Panc1 (cell line): ENCODE data around the gene BECN2. TPM values are rescaled to one million over a fixed set of nuclear protein-coding genes. Genes with fewer than 3 reads are reported as not detected.

Experiments
- ATAC-seq: fragments of 200-7000 bp; cut with Tn5 transposase; 2 replicates; pipeline ENCODE4 v1.9.1; 2020; ENCODE audit warnings: mild to moderate bottlenecking, moderate library complexity
- BruUV-seq: library from RNA; stranded (reverse); fragments of 400-500 nt; replicated peaks from 2 replicates; lab custom pipeline; 2021; lab: Mats Ljungman, UMichigan
- CTCF ChIA-PET: fragments of 300-600 bp; sonication (Branson Sonifier 250); formaldehyde crosslinking; loops from one replicate; lab custom pipeline; 2022; ENCODE audit warnings: antibody characterized with exemption; lab: Charles Lee
- POLR2A ChIA-PET: fragments of 300-600 bp; sonication (Branson Sonifier 250); formaldehyde crosslinking; loops from one replicate; lab custom pipeline; 2022; ENCODE audit warnings: antibody characterized with exemption; lab: Charles Lee
- DNase-seq: peaks from one replicate; pipeline ENCODE4 v3.0.0-alpha.2; 2010; ENCODE audit warnings: low read depth, low spot score
- H3K27ac ChIP-seq: 2 replicates; pipeline ENCODE4 v1.5.1; 2011; ENCODE audit warnings: mild to moderate bottlenecking, low read length, inconsistent platforms
- H3K27me3 ChIP-seq: fragments of 200-500 bp; sonication (Bioruptor generic); 2 replicates; pipeline ENCODE4 v1.6.0; 2014; ENCODE audit warnings: low read length, inconsistent platforms; ENCODE audit not compliant: control insufficient read depth, insufficient read depth
- H3K36me3 ChIP-seq: fragments of 200-500 bp; sonication (Bioruptor generic); 2 replicates; pipeline ENCODE4 v1.5.1; 2014; ENCODE audit warnings: inconsistent platforms, mild to moderate bottlenecking, low read length, moderate library complexity; ENCODE audit not compliant: control insufficient read depth, insufficient read depth
- H3K4me1 ChIP-seq: 2 replicates; pipeline ENCODE4 v1.5.1; 2011; ENCODE audit warnings: inconsistent platforms, mild to moderate bottlenecking, low read length, moderate library complexity; ENCODE audit not compliant: control insufficient read depth, insufficient read depth
- H3K4me3 ChIP-seq, 2 experiments: 2 replicates each; pipeline ENCODE4 v1.5.1; 2011 to 2012; ENCODE audit warnings: low read depth in 2 of 2, low read length in 2 of 2, mild to moderate bottlenecking in 2 of 2, inconsistent platforms in 1 of 2, moderate library complexity in 1 of 2
- H3K9me3 ChIP-seq: fragments of 200-500 bp; sonication (Bioruptor generic); 2 replicates; pipeline ENCODE4 v1.5.1; 2014; ENCODE audit warnings: low read depth, mild to moderate bottlenecking, inconsistent platforms, low read length, moderate library complexity; ENCODE audit not compliant: control insufficient read depth, insufficient read depth
- POLR2AphosphoS5 ChIP-seq: IDR thresholded peaks from 2 replicates; pipeline ENCODE4 v1.6.1; 2012; ENCODE audit warnings: mild to moderate bottlenecking, low read depth, low read length, moderate library complexity
- REST ChIP-seq, 2 experiments: IDR thresholded peaks; 2 replicates each; pipeline ENCODE4 v1.6.1; 2011 to 2012; ENCODE audit warnings: low read depth in 2 of 2, control low read depth in 1 of 2, low read length in 1 of 2, mild to moderate bottlenecking in 1 of 2, moderate library complexity in 1 of 2; ENCODE audit not compliant: insufficient read depth in 1 of 2
- SIN3A ChIP-seq: IDR thresholded peaks from 2 replicates; pipeline ENCODE4 v1.6.1; 2012; ENCODE audit warnings: low read depth, mild to moderate bottlenecking, low read length, moderate library complexity, borderline replicate concordance; ENCODE audit not compliant: insufficient read depth
- TCF7L2 ChIP-seq: IDR thresholded peaks from 2 replicates; pipeline ENCODE4 v1.6.1; 2011; ENCODE audit warnings: mild to moderate bottlenecking, low read depth, low read length, inconsistent platforms
- in situ Hi-C: cut with HindIII; loops from 2 replicates; pipeline ENCODE4 v1.10.0; 2016; ENCODE audit warnings: low sequenced_read_pairs, low pct_unique_long_range_greater_than_20kb
- intact Hi-C: fragments of 100-400 bp; cut with micrococcal nuclease; formaldehyde crosslinking; loops from one replicate; pipeline ENCODE4 v1.10.0; 2022; ENCODE audit not compliant: unreplicated experiment
- total RNA-seq: library from RNA; stranded (reverse); gene quantifications from one replicate; pipeline ENCODE4 v1.2.1, GENCODE V29; 2021; ENCODE audit not compliant: unreplicated experiment
- TF ChIP-seq, protein P1 (sequence below): fragments of 450-650 bp; IDR thresholded peaks from 2 replicates; pipeline ENCODE4 v1.5.1; 2017; ENCODE audit warnings: mild to moderate bottlenecking

Gene BECN2
- total RNA-seq, 1 experiment from 2014 or later: not detected

DNA sequence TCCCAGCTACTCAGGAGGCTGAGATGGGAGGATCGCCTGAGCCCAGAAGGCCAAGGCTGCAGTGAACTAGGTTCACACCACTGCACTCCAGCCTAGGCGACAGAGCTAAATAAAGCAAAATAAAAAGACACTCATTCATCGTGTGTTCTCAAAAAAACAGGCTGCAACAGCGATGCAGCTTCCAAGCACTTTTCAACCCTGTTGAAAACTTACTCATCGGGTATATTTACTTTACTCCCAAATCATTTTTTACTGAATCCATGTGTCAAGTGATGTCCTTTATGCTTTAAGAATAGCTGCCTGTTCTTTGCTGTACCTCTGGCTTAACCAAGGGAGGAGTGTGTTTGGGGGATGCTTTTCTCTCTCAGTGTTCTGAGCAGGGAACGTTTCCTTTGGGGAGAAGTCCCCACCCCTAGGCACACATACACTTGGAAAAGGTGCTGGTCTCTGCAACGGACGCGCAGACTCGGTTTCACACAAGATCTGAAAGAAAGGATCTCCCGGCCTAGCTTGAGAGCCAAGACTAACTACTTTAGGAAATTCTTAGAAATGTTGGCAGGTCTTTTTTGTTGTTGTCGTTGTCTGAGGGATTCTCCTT is 39.9 kb downstream of the BECN2 start:
- intact Hi-C loops: no loop called here
- DNase-seq (no peak), ATAC-seq (no peak)
- no peak overlapping the region for H3K27ac ChIP-seq
- in situ Hi-C loops: no loop called here
- H3K4me1 ChIP-seq: peaks cover 6% of the 10 kb centered on the region; the same call in 1 of the 2 replicates
- no peaks in the 10 kb centered on the region for H3K36me3 ChIP-seq
- ChIA-PET CTCF (interaction anchor here (0.7 kb wide), 3 partner anchors 50 to 878 kb away, joined by 4 to 11 read pairs (median 4); no protein-coding TSS in a partner anchor), POLR2A (interaction anchor here (0.6 kb wide), 1 partner anchor 1238 kb away, joined by 3 read pairs; no protein-coding TSS in a partner anchor)
- no peak overlapping the region for H3K4me3 ChIP-seq
- no peak for TF ChIP-seq TCF7L2
- TF ChIP-seq REST (IDR thresholded peaks at IDR 0.05; ENCODE audit: insufficient read depth in 1 of 2, low read depth in 2 of 2, low read length in 1 of 2): no peak
- no peak for TF ChIP-seq SIN3A
- TF ChIP-seq, protein P1, sequence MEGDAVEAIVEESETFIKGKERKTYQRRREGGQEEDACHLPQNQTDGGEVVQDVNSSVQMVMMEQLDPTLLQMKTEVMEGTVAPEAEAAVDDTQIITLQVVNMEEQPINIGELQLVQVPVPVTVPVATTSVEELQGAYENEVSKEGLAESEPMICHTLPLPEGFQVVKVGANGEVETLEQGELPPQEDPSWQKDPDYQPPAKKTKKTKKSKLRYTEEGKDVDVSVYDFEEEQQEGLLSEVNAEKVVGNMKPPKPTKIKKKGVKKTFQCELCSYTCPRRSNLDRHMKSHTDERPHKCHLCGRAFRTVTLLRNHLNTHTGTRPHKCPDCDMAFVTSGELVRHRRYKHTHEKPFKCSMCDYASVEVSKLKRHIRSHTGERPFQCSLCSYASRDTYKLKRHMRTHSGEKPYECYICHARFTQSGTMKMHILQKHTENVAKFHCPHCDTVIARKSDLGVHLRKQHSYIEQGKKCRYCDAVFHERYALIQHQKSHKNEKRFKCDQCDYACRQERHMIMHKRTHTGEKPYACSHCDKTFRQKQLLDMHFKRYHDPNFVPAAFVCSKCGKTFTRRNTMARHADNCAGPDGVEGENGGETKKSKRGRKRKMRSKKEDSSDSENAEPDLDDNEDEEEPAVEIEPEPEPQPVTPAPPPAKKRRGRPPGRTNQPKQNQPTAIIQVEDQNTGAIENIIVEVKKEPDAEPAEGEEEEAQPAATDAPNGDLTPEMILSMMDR: no peak
- no peak for TF ChIP-seq POLR2AphosphoS5
- no peaks in the 10 kb centered on the region for H3K27me3 ChIP-seq
- no TSS peak for BruUV-seq
- H3K9me3 ChIP-seq: no peaks in the 10 kb centered on the region

DNA sequence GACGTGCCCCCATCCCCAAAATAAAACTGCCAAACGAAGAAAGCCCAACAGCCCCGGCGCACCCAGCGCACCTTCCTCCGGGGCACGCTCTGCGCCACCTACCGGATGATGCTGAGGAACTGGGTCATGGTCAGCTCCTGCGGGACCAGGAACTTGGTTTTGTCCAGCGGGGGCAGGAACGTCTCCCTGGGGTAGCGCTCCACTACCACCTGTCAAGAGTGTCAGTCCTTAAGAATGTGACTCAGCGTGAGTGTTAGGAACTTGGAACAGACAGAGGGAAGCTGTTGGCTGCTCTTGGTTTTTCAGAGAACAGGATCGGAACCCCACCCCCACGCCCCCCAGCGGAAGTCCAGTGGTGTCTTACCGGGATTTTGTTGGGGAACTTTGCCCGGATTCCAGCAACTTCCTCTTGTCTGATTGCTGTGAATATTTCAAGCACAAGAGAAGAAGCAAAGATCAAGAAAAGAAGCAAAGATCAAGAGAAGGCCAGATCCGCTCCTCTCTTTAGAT is 40.9 kb downstream of the BECN2 start:
- in situ Hi-C loops (no loop called here), intact Hi-C loops (loop anchor here (1.0 kb wide), 1 partner anchor 102 kb away; no protein-coding TSS in a partner anchor)
- ATAC-seq (peak; percentile 96), DNase-seq (peak; percentile 72)
- H3K36me3 ChIP-seq: no peaks in the 10 kb centered on the region
- TF ChIP-seq POLR2AphosphoS5 (no peak), SIN3A (0 out of 2 replicates have a peak, but pooled peaks have one; percentile 57)
- TF ChIP-seq, protein P1: peak; percentile 98
- no peaks in the 10 kb centered on the region for H3K27me3 ChIP-seq
- H3K4me3 ChIP-seq: peak overlapping the region; percentile 40 to 74
- H3K9me3 ChIP-seq: no peaks in the 10 kb centered on the region
- ChIA-PET POLR2A (no interaction called here), CTCF (interaction anchor here (0.5 to 1.1 kb wide), 8 partner anchors 24 to 815 kb away, joined by 3 to 11 read pairs (median 4); no protein-coding TSS in a partner anchor)
- peak overlapping the region; percentile 55 for H3K27ac ChIP-seq
- H3K4me1 ChIP-seq: peaks cover 6% of the 10 kb centered on the region; the same call in 1 of the 2 replicates
- BruUV-seq: no TSS peak
